Mammary epithelial cell (primary cell): ENCODE measurements around the gene PKDCC.

Experiments
- EZH2 ChIP-seq: IDR thresholded peaks from 2 replicates; pipeline ENCODE4 v1.6.1; 2012; ENCODE audit warnings: low read length, inconsistent platforms, borderline replicate concordance
- TF ChIP-seq, protein P1 (sequence below), 2 donors: IDR thresholded peaks in 1 of 2; conservative IDR thresholded peaks in 1 of 2; 2 replicates each; pipeline ENCODE4 v1.5.1; 2011 to 2012; ENCODE audit warnings: inconsistent platforms in 2 of 2, low read length in 2 of 2, mild to moderate bottlenecking in 2 of 2, control low read depth in 1 of 2, low read depth in 1 of 2; ENCODE audit not compliant: insufficient read depth in 1 of 2; ENCODE audit errors: extremely low read depth in 1 of 2

DNA sequence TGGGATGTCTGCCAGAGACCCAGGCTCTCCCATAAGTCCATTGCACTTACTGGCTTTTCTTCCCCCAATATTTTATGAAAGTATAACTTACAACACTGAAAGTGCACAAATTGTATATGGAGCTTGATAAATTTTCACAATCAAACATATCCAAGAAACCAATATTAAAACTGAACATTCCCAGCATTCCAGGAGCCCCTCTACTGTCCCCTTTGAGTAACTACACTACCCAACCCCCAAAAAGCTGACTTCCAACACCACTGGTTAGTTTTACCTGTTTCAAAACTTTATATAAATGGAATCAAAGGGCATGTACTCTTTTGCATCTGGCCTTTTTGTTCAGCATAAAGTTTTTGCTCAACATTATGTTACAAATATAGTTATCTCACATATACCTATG, 35.2 kb upstream of the PKDCC start:
- TF ChIP-seq, protein P1, sequence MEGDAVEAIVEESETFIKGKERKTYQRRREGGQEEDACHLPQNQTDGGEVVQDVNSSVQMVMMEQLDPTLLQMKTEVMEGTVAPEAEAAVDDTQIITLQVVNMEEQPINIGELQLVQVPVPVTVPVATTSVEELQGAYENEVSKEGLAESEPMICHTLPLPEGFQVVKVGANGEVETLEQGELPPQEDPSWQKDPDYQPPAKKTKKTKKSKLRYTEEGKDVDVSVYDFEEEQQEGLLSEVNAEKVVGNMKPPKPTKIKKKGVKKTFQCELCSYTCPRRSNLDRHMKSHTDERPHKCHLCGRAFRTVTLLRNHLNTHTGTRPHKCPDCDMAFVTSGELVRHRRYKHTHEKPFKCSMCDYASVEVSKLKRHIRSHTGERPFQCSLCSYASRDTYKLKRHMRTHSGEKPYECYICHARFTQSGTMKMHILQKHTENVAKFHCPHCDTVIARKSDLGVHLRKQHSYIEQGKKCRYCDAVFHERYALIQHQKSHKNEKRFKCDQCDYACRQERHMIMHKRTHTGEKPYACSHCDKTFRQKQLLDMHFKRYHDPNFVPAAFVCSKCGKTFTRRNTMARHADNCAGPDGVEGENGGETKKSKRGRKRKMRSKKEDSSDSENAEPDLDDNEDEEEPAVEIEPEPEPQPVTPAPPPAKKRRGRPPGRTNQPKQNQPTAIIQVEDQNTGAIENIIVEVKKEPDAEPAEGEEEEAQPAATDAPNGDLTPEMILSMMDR (conservative IDR thresholded peaks at IDR 0.05 in 1 of 2, IDR thresholded peaks at IDR 0.05 in 1 of 2; ENCODE audit: extremely low read depth in 1 of 2, insufficient read depth in 1 of 2, low read depth in 1 of 2, low read length in 2 of 2): no peak
- TF ChIP-seq EZH2: no peak
